Sigmoid colon (tissue), 7 donors: ENCODE results near the gene ROPN1B. TPM values are rescaled to one million over a fixed set of nuclear protein-coding genes. Genes with fewer than 3 reads are reported as not detected.

Experiments
- DNase-seq: peaks from one replicate; pipeline ENCODE4 v3.0.0-alpha.2; 2019
- H3K27ac ChIP-seq, 4 donors: fragments of 200-600 bp; sonication (generic); one replicate each; pipeline ENCODE4 v1.5.1; 2016 to 2019; ENCODE audit warnings: mild to moderate bottlenecking in 1 of 4
- H3K27me3 ChIP-seq, 3 donors: fragments of 200-600 bp; sonication (generic); one replicate each; pipeline ENCODE4 v1.5.1; 2019; ENCODE audit warnings: mild to moderate bottlenecking in 1 of 3
- H3K36me3 ChIP-seq, 4 donors: fragments of 200-600 bp; sonication (generic); one replicate each; pipeline ENCODE4 v1.5.1; 2016 to 2019
- H3K4me1 ChIP-seq, 4 donors: fragments of 200-600 bp; sonication (generic); one replicate each; pipeline ENCODE4 v1.5.1; 2017 to 2019
- H3K4me3 ChIP-seq, 4 donors: fragments of 200-600 bp; sonication (generic); one replicate each; pipeline ENCODE4 v1.5.1; 2017 to 2019; ENCODE audit warnings: mild to moderate bottlenecking in 2 of 4, moderate library complexity in 1 of 4
- H3K9me3 ChIP-seq, 4 donors: fragments of 200-600 bp in 3 of 4; sonication (generic) in 3 of 4; one replicate each; pipeline versions ENCODE4 v1.5.1 to v1.6.1; 2013 to 2019
- EP300 ChIP-seq, 4 donors: sonication (generic); formaldehyde crosslinking; IDR thresholded peaks; one replicate each; pipeline ENCODE4 v1.6.1; 2017; ENCODE audit warnings: antibody characterized with exemption in 4 of 4
- POLR2A ChIP-seq, 2 donors: fragments of 450-650 bp; IDR thresholded peaks; one replicate each; pipeline ENCODE4 v1.6.1; 2016; ENCODE audit warnings: antibody characterized with exemption in 2 of 2, mild to moderate bottlenecking in 2 of 2, moderate library complexity in 2 of 2
- POLR2AphosphoS5 ChIP-seq, 4 donors: sonication (generic); formaldehyde crosslinking; IDR thresholded peaks; one replicate each; pipeline ENCODE4 v1.6.1; 2017; ENCODE audit warnings: antibody characterized with exemption in 4 of 4
- WGBS, 2 donors: extraction: QIAGEN DNeasy Blood & Tissue Kit; methylation state at CpG; one replicate each; pipeline ENCODE4 v1.1.7; 2013; 5-methylcytosine and 5-hydroxymethylcytosine counted together
- intact Hi-C: fragments of 100-400 bp; cut with DNase I; formaldehyde crosslinking; loops from one replicate; pipeline ENCODE4 v1.15.1; 2023
- polyA plus RNA-seq, 3 donors: library from polyadenylated mRNA; stranded (reverse); fragments of 200-250 nt; gene quantifications; one replicate each; pipeline ENCODE4 v1.2.3, GENCODE V29; 2013
- small RNA-seq, 3 donors: library from RNA; depleted of rRNA; stranded (forward); fragments of <200 nt; gene quantifications; one replicate each; pipeline ENCODE3, GENCODE V24; 2016
- total RNA-seq, 4 donors: library from RNA; depleted of rRNA; stranded (reverse); fragments of >200 nt; gene quantifications; one replicate each; pipeline ENCODE4 v1.1.0, GENCODE V29; 2016
- TF ChIP-seq, protein P1 (sequence below), 4 experiments: fragments of 450-650 bp in 3 of 4; fragments of 200-600 bp in 1 of 4; IDR thresholded peaks; one replicate each; pipeline ENCODE4 v1.5.1; 2016 to 2019; ENCODE audit warnings: antibody characterized with exemption in 4 of 4, mild to moderate bottlenecking in 3 of 4, moderate library complexity in 2 of 4
- donor health status: healthy with polysubstance abuse.
- donor health status: Bipolar disorder and iron deficiency.
- donor health status: healthy.

The ROPN1B gene
- total and polyA plus RNA-seq, 7 donors: 0.06 to 1.1 TPM; not detected in 5

DNA sequence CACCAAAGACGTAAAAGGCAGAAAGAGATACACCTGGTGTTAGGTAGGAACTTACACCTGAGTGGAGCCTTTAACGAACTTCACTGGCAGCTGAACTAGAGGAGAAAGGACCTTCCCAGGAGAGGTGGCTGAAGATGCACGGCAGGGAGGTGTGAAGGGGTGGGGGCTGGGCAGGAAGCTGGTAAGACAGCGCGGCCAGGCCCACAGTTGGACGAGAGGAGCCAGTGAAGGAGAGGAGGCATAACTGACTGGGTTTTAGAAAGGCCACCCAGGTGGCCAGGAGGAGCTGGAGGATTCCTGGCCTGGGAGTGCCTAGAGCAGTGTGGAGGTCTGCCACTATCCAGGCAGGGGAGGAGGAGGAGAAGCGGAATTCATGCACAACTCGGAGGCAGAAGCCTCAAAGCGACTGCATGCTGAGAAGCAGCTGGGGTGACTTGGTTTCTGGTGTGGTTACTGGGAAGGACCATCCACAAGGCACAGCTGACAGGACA is 63.0 kb downstream of the ROPN1B start:
- no peak for TF ChIP-seq EP300 (IDR thresholded peaks at IDR 0.05)
- TF ChIP-seq POLR2A (IDR thresholded peaks at IDR 0.05): no peak
- TF ChIP-seq POLR2AphosphoS5 (IDR thresholded peaks at IDR 0.05): no peak
- TF ChIP-seq, protein P1, sequence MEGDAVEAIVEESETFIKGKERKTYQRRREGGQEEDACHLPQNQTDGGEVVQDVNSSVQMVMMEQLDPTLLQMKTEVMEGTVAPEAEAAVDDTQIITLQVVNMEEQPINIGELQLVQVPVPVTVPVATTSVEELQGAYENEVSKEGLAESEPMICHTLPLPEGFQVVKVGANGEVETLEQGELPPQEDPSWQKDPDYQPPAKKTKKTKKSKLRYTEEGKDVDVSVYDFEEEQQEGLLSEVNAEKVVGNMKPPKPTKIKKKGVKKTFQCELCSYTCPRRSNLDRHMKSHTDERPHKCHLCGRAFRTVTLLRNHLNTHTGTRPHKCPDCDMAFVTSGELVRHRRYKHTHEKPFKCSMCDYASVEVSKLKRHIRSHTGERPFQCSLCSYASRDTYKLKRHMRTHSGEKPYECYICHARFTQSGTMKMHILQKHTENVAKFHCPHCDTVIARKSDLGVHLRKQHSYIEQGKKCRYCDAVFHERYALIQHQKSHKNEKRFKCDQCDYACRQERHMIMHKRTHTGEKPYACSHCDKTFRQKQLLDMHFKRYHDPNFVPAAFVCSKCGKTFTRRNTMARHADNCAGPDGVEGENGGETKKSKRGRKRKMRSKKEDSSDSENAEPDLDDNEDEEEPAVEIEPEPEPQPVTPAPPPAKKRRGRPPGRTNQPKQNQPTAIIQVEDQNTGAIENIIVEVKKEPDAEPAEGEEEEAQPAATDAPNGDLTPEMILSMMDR (IDR thresholded peaks at IDR 0.05): no peak
- Histone ChIP-seq H3K4me3 (no peak overlapping the region), H3K36me3 (peaks cover 0 to 30% (median 9%) of the 10 kb centered on the region in 4 donors), H3K9me3 (peaks cover 0 to 8% (median 0%) of the 10 kb centered on the region in 4 donors), H3K4me1 (no peaks in the 10 kb centered on the region), H3K27ac (no peak overlapping the region), H3K27me3 (no peaks in the 10 kb centered on the region)
- WGBS, 2 donors: 88 to 92% methylated on average over 9 of the region's 9 CpGs
- intact Hi-C loops: no loop called here
- DNase-seq: peak; percentile 9

Small RNAs within 50 kb of the gene (small RNA-seq; reads per million reads assigned to genes)
- 0 reads per million in 3 donors for gene AC092903.1

Other genes with a start within 250 kb of the ROPN1B start
- 10 to 100 TPM; 28.9 to 59.5 (median 42.1) TPM for gene SLC41A3, start 114.9 kb downstream of the ROPN1B start, total RNA-seq
- gene SLC41A3, start 114.9 kb downstream of the ROPN1B start, polyA plus RNA-seq: 10 to 100 TPM in 2 of 3 donors, 1 to 10 TPM in 1; 5.1 to 27.6 (median 19.8) TPM
- 10 to 100 TPM; 15.0 to 32.5 (median 27.6) TPM for gene ALDH1L1, start 211.4 kb downstream of the ROPN1B start, total RNA-seq
- gene ALDH1L1, start 211.4 kb downstream of the ROPN1B start, polyA plus RNA-seq: 10 to 100 TPM in 1 of 3 donors, 1 to 10 TPM in 2; 7.2 to 10.4 (median 8.5) TPM